ENCODE results near the gene NSMCE1.

Gene NSMCE1

GRCh38 chr16:27185776-27186130 lies 82.8 kb downstream of the NSMCE1 start:
- Histone ChIP-seq H3K4me1 (ENCODE audit: control insufficient read depth, insufficient read depth, low read length) (no peaks in the 10 kb centered on the region), H3K9me3 (ENCODE audit: control insufficient read depth, insufficient read depth, low read length) (no peaks in the 10 kb centered on the region), H3K4me3 (ENCODE audit: low read depth, low read length) (no peak overlapping the region), H3K27me3 (ENCODE audit: control insufficient read depth, insufficient read depth, low read length) (no peaks in the 10 kb centered on the region), H3K36me3 (ENCODE audit: control insufficient read depth, insufficient read depth, low read length) (no peaks in the 10 kb centered on the region), H3K9ac (ENCODE audit: low read depth, low read length) (no peak overlapping the region)

- Histone ChIP-seq H3K36me3 (ENCODE audit: control insufficient read depth, insufficient read depth, low read length) (no peaks in the 10 kb centered on the region), H3K27me3 (ENCODE audit: control insufficient read depth, insufficient read depth, low read length) (no peaks in the 10 kb centered on the region), H3K9ac (ENCODE audit: low read depth, low read length) (no peak overlapping the region), H3K4me3 (ENCODE audit: low read depth, low read length) (no peak overlapping the region), H3K9me3 (ENCODE audit: control insufficient read depth, insufficient read depth, low read length) (no peaks in the 10 kb centered on the region), H3K4me1 (ENCODE audit: control insufficient read depth, insufficient read depth, low read length) (peaks cover 3% of the 10 kb centered on the region)
Measured at GRCh38 chr16:27182906-27183405, 85.6 kb downstream of the NSMCE1 start.

- Histone ChIP-seq H3K4me1 (ENCODE audit: control insufficient read depth, insufficient read depth, low read length) (peaks cover 3% of the 10 kb centered on the region), H3K4me3 (ENCODE audit: low read depth, low read length) (no peak overlapping the region), H3K9me3 (ENCODE audit: control insufficient read depth, insufficient read depth, low read length) (no peaks in the 10 kb centered on the region), H3K36me3 (ENCODE audit: control insufficient read depth, insufficient read depth, low read length) (no peaks in the 10 kb centered on the region), H3K27me3 (ENCODE audit: control insufficient read depth, insufficient read depth, low read length) (no peaks in the 10 kb centered on the region), H3K9ac (ENCODE audit: low read depth, low read length) (no peak overlapping the region)
Measured at GRCh38 chr16:27181019-27181790, 87.4 kb downstream of the NSMCE1 start.

- Histone ChIP-seq H3K4me1 (ENCODE audit: control insufficient read depth, insufficient read depth, low read length) (peaks cover 3% of the 10 kb centered on the region), H3K4me3 (ENCODE audit: low read depth, low read length) (peak overlapping the region; percentile 18), H3K9me3 (ENCODE audit: control insufficient read depth, insufficient read depth, low read length) (no peaks in the 10 kb centered on the region), H3K36me3 (ENCODE audit: control insufficient read depth, insufficient read depth, low read length) (no peaks in the 10 kb centered on the region), H3K27me3 (ENCODE audit: control insufficient read depth, insufficient read depth, low read length) (no peaks in the 10 kb centered on the region), H3K9ac (ENCODE audit: low read depth, low read length) (no peak overlapping the region)
Measured at GRCh38 chr16:27179500-27180072, 89.0 kb downstream of the NSMCE1 start.

GRCh38 chr16:27177031-27177774 lies 91.4 kb downstream of the NSMCE1 start:
- Histone ChIP-seq H3K36me3 (ENCODE audit: control insufficient read depth, insufficient read depth, low read length) (no peaks in the 10 kb centered on the region), H3K9ac (ENCODE audit: low read depth, low read length) (no peak overlapping the region), H3K4me3 (ENCODE audit: low read depth, low read length) (no peak overlapping the region), H3K9me3 (ENCODE audit: control insufficient read depth, insufficient read depth, low read length) (no peaks in the 10 kb centered on the region), H3K27me3 (ENCODE audit: control insufficient read depth, insufficient read depth, low read length) (no peaks in the 10 kb centered on the region), H3K4me1 (ENCODE audit: control insufficient read depth, insufficient read depth, low read length) (peaks cover 3% of the 10 kb centered on the region)

GRCh38 chr16:27175888-27176287 lies 92.7 kb downstream of the NSMCE1 start:
- H3K9me3 ChIP-seq (ENCODE audit: control insufficient read depth, insufficient read depth, low read length), result no peaks in the 10 kb centered on the region
- H3K9ac ChIP-seq (ENCODE audit: low read depth, low read length), result no peak overlapping the region
- peaks cover 3% of the 10 kb centered on the region for H3K4me1 ChIP-seq (ENCODE audit: control insufficient read depth, insufficient read depth, low read length)
- no peaks in the 10 kb centered on the region for H3K27me3 ChIP-seq (ENCODE audit: control insufficient read depth, insufficient read depth, low read length)
- H3K36me3 ChIP-seq (ENCODE audit: control insufficient read depth, insufficient read depth, low read length), result no peaks in the 10 kb centered on the region
- no peak overlapping the region for H3K4me3 ChIP-seq (ENCODE audit: low read depth, low read length)
